Tibial nerve (tissue), 4 donors: ENCODE results near the gene SKAP2. TPM values are rescaled to one million over a fixed set of nuclear protein-coding genes. Genes with fewer than 3 reads are reported as not detected.

Experiments
- DNase-seq, 2 donors: peaks; one replicate each; pipeline ENCODE4 v3.0.0-alpha.2; 2019; ENCODE audit warnings: low spot score in 2 of 2
- H3K27ac ChIP-seq, 4 donors: fragments of 200-600 bp; sonication (generic) in 3 of 4; one replicate each; pipeline ENCODE4 v1.5.1; 2017 to 2019; ENCODE audit warnings: mild to moderate bottlenecking in 1 of 4
- H3K27me3 ChIP-seq, 2 donors: fragments of 200-600 bp; sonication (generic) in 1 of 2; one replicate each; pipeline versions ENCODE4 v1.5.1 to v1.6.0; 2017 to 2019
- H3K36me3 ChIP-seq, 3 donors: fragments of 200-600 bp; sonication (generic); one replicate each; pipeline ENCODE4 v1.5.1; 2018 to 2019
- H3K4me1 ChIP-seq, 4 donors: fragments of 200-600 bp; sonication (generic) in 3 of 4; one replicate each; pipeline ENCODE4 v1.5.1; 2017 to 2019
- H3K4me3 ChIP-seq, 4 donors: fragments of 200-600 bp; sonication (generic) in 3 of 4; one replicate each; pipeline ENCODE4 v1.5.1; 2017 to 2019; ENCODE audit warnings: mild to moderate bottlenecking in 1 of 4, moderate library complexity in 1 of 4
- H3K9me3 ChIP-seq, 4 donors: fragments of 200-600 bp; sonication (generic) in 3 of 4; one replicate each; pipeline ENCODE4 v1.5.1; 2017 to 2019
- CTCF ChIP-seq, 5 experiments: fragments of 200-600 bp in 3 of 5; fragments of 450-650 bp in 2 of 5; sonication (generic) in 3 of 5; IDR thresholded peaks; one replicate each; pipeline ENCODE4 v1.5.1; 2016 to 2019; ENCODE audit warnings: antibody characterized with exemption in 5 of 5, mild to moderate bottlenecking in 3 of 5, moderate library complexity in 2 of 5
- EP300 ChIP-seq, 2 donors: sonication (generic); formaldehyde crosslinking; IDR thresholded peaks; one replicate each; pipeline ENCODE4 v1.6.1; 2017; ENCODE audit warnings: antibody characterized with exemption in 2 of 2, mild to moderate bottlenecking in 1 of 2
- POLR2A ChIP-seq, 2 donors: fragments of 450-650 bp; IDR thresholded peaks; one replicate each; pipeline ENCODE4 v1.6.1; 2017; ENCODE audit warnings: antibody characterized with exemption in 2 of 2, mild to moderate bottlenecking in 2 of 2, moderate library complexity in 2 of 2
- whole genome bisulfite sequencing, 2 donors: methylation state at CpG; one replicate each; pipeline ENCODE4 v1.1.5; 2018; 5-methylcytosine and 5-hydroxymethylcytosine counted together
- total RNA-seq, 4 donors: library from RNA; depleted of rRNA; stranded (reverse); fragments of >200 nt; gene quantifications; one replicate each; pipeline ENCODE4 v1.1.0, GENCODE V29; 2016

The SKAP2 gene
- total RNA-seq, 4 donors from 2014 or later = 14.1 to 33.7 (median 27.6) TPM

- no peaks in the 10 kb centered on the region for H3K36me3 ChIP-seq
- no peaks in the 10 kb centered on the region for H3K4me1 ChIP-seq
- TF ChIP-seq EP300 (IDR thresholded peaks at IDR 0.05) = no peak
- no peak for TF ChIP-seq CTCF (IDR thresholded peaks at IDR 0.05)
- no peak for DNase-seq
- no peak overlapping the region for H3K4me3 ChIP-seq
- no peaks in the 10 kb centered on the region for H3K27me3 ChIP-seq
- WGBS, 2 donors = 93 to 94% methylated on average over 4 of the region's 4 CpGs
- H3K9me3 ChIP-seq = no peaks in the 10 kb centered on the region
- H3K27ac ChIP-seq = no peak overlapping the region
Measured at GRCh38 chr7:26675143-26675887, 189.1 kb downstream of the SKAP2 start.

GRCh38 chr7:26673858-26674257, 190.5 kb downstream of the SKAP2 start:
- Histone ChIP-seq H3K27ac (no peak overlapping the region), H3K36me3 (no peaks in the 10 kb centered on the region), H3K27me3 (no peaks in the 10 kb centered on the region), H3K9me3 (no peaks in the 10 kb centered on the region), H3K4me3 (no peak overlapping the region), H3K4me1 (no peaks in the 10 kb centered on the region)
- no peak for TF ChIP-seq POLR2A (IDR thresholded peaks at IDR 0.05)
- no peak for TF ChIP-seq CTCF (IDR thresholded peaks at IDR 0.05)
- no peak for TF ChIP-seq EP300 (IDR thresholded peaks at IDR 0.05)
- DNase-seq = no peak
- 89 to 94% methylated on average over 4 of the region's 4 CpGs for WGBS, 2 donors

- WGBS, 2 donors = 85 to 92% methylated on average over 2 of the region's 2 CpGs
- H3K36me3 ChIP-seq = no peaks in the 10 kb centered on the region
- no peak overlapping the region for H3K27ac ChIP-seq
- no peaks in the 10 kb centered on the region for H3K9me3 ChIP-seq
- no peak for TF ChIP-seq POLR2A (IDR thresholded peaks at IDR 0.05)
- no peak for TF ChIP-seq EP300 (IDR thresholded peaks at IDR 0.05)
- no peak for TF ChIP-seq CTCF (IDR thresholded peaks at IDR 0.05)
- no peak for DNase-seq
- H3K4me1 ChIP-seq = no peaks in the 10 kb centered on the region
- no peaks in the 10 kb centered on the region for H3K27me3 ChIP-seq
- H3K4me3 ChIP-seq = no peak overlapping the region
Measured at GRCh38 chr7:26673271-26673670, 191.1 kb downstream of the SKAP2 start.

- 86 to 89% methylated on average over 2 of the region's 2 CpGs for WGBS, 2 donors
Measured at GRCh38 chr7:26670841-26671240, 193.5 kb downstream of the SKAP2 start.

More at GRCh38 chr7:26670841-26671240, 193.5 kb downstream of the SKAP2 start:
- peaks cover 0 to 7% (median 0%) of the 10 kb centered on the region in 4 donors for H3K4me1 ChIP-seq
- H3K4me3 ChIP-seq = no peak overlapping the region
- no peaks in the 10 kb centered on the region for H3K36me3 ChIP-seq
- no peaks in the 10 kb centered on the region for H3K9me3 ChIP-seq
- H3K27me3 ChIP-seq = no peaks in the 10 kb centered on the region
- H3K27ac ChIP-seq = no peak overlapping the region
- DNase-seq = no peak
- no peak for TF ChIP-seq EP300 (IDR thresholded peaks at IDR 0.05)
- TF ChIP-seq POLR2A (IDR thresholded peaks at IDR 0.05) = no peak
- TF ChIP-seq CTCF (IDR thresholded peaks at IDR 0.05) = no peak
